ENCODE data around the gene ABLIM1.
"Not testable (repeated sequence)": the region's sequence is repeated elsewhere in the genome, so short reads cannot be mapped to it uniquely, and the experiment has no call there.

Gene ABLIM1

GRCh38 chr10:114658175-114658574, at the start of gene ABLIM1:
ABLIM1 (minus strand) TSS chr10:114658275; CDS start chr10:114658200, 75 bp downstream.
- no peak for DNase-seq

DNA sequence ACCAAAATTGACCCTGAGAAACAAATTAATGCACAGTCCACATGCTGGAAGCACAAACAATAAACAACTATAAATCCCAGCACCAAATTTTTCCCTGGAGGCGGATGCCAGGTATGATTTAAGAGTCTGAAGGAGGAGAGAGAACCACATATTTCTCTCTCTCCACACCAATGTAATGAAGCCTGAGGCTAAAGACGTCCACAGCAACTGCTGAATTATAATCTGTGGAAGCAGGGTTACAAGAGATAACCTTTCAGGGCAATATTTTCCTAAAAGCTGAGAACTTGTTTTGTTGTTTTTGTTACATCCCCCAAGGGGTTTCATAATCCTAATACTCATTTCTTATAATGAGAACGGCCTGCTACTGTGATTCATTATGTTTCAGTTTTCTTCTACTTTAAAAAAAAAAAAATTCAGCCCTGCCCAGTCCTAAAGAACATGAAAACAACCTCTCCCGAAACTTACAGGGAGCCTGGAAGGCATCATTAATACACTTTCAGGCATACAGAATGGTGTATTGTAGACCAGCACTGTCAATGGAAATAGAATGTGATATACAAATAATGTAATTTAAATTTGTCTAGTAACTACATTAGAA, 48.5 kb upstream of the ABLIM1 start:
- no peak for DNase-seq

- DNase-seq = no peak
Observed at GRCh38 chr10:114704679-114705078, 46.6 kb upstream of the ABLIM1 start.

- peak; percentile 44 for DNase-seq
Observed at GRCh38 chr10:114703377-114704107, 45.5 kb upstream of the ABLIM1 start.

DNA sequence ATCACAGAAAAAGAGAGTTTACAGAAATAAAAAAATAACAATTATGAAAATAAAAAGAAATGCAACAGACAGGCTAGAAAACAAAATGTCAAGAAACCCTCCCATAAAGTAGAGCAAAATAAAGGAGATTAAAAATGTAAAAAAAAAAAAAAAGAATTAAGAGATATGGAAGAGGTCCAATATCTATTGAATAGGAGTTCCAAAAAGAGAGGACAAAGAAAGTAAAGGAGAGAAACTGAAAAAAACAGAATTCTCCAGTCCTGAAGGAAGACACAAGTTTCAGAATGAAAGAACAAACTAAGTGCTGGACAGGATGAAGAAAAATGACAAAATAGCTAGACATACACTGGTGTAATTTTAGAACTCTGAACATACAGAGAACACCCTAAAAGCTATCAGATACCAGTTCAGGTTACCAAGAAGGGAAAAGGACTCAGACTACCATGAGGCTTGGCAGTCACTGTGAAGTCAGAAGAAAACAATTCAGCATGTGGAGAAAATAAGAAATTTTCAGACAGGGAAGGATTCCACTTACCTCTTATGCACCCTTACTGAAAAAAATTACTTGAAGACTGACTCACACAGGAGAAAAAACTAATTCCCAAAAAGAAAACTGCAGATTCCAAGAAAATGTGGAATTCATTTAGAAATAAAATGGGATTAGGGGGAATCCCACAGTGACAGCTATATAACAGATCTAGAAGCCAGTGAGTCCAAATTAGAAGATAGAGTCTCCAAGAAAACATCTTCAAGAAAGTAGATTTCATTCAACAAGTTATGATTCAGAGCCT, 40.4 kb upstream of the ABLIM1 start:
- DNase-seq = peak; percentile 22

GRCh38 chr10:114697061-114697598, 39.1 kb upstream of the ABLIM1 start:
- peak; percentile 43 for DNase-seq

- DNase-seq = not testable (repeated sequence)
Observed at GRCh38 chr10:114696301-114696700, 38.2 kb upstream of the ABLIM1 start.

GRCh38 chr10:114694752-114695151, 36.7 kb upstream of the ABLIM1 start:
- DNase-seq = no peak

DNA sequence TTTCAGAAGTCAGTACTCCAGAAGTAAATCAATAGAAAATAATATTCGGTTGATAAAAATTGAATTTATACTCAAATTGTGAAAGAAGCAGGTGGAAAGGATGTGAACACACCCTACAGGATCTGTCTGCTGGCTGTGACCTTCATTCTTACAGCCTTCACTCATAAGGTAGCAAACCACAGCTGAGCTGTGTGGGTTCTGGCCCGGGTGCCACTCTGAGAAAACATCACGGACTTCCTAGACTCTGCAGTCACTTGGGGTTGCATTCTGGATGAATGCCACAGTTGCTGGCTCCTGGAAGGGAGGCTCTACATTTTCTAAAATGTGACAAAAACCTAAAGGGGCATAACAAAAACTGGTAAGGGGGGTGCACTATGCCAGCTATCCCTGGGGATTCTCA, 36.0 kb upstream of the ABLIM1 start:
- no peak for DNase-seq

DNA sequence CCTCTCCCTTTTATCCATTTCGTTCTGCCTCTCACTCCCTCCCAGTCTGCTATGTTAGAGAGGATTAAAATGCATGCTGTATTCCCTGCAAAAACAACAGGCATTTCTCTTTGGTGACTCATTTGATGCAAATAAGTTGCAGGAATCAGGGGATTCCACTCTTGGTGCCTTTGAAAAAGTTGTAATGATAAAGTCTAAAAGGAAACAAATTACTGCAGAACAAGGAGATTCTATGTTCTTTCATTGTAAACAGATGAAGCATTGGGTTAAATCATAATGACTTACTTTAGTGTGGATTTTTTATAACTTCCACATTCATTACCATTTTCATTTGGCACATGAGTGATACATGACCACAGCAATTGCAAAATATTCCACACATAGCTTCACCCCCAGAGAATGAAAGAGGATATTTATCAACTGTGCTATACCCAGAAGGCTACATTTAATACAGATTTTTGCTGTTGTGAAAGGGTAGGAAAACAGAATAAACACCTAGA, 33.4 kb upstream of the ABLIM1 start:
- DNase-seq = peak; percentile 23

DNA sequence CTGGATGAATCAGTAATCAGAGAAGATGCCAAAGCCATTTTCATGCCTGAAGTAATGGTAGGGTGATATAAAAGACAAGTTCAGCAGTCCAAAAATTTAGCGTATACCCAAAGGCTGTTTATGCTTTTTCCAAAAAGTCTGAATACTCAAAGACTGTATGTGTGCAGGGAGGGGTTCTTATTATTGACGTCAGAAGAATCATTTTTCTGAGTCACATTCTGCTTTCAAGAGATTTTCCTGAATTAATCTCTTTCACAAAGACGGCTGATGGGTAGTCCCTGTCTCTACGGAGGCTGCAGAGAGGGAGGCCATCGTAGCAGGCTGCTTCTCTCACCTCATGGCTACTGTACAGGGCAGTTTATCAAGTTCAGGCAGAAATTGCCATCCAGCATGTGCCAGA, 30.7 kb upstream of the ABLIM1 start:
- DNase-seq = no peak

GRCh38 chr10:114687459-114687858, 29.4 kb upstream of the ABLIM1 start:
- DNase-seq = no peak

GRCh38 chr10:114686013-114686412, 27.9 kb upstream of the ABLIM1 start:
- no peak for DNase-seq

- no peak for DNase-seq
Observed at GRCh38 chr10:114685456-114685855, 27.4 kb upstream of the ABLIM1 start.

DNA sequence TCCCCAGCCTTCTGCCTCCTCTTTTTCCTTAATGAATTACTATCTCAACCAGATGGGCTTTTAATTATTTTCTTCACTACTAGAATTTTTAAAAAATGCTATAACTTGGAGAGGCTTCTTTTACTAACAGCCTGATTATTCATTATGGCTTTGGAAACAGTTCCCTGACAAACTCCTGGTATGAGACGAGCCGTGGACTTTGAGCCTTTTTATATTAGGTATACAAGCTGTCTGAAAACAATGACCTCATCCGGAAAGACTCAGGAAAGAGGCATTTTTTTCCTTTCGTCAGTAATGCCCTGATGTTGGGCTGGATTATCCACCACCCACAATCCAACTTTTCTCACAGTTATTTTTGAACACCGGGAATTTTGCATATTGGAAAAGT, 26.7 kb upstream of the ABLIM1 start:
- DNase-seq = peak; percentile 83

DNA sequence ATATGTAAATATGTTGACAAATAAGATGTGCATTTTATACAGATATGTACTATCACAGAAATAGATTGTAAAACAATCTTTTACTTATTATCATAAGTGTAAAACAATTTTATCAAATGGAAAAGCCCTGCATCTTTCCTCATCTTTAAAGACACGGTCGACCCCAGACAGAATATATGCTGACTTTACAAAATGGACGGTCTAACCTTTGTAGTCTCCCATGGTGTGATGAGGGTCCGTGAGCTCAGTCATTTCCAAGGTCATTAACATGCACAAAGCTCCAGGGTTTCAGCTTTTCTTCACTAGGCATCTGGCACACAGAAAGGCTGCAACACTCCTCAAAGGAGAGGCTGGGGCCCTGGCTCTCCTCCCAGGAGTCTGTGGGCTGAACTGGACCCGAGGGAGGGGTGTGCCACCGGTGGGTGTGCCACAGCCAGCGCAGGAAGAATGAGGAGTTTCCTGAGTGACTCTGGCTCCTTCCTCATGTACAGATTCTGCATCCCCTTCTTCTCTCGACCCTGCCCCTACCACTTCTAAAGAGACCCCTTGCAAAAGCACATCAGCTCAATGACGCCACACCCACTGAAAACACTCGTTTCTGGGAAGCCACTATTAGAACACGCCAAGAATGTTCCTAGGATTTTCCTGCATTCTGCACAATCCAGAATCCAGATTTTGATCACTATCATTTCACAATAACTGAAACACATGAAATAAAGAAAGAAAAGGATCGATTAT, 26.2 kb upstream of the ABLIM1 start:
- no peak for DNase-seq

DNA sequence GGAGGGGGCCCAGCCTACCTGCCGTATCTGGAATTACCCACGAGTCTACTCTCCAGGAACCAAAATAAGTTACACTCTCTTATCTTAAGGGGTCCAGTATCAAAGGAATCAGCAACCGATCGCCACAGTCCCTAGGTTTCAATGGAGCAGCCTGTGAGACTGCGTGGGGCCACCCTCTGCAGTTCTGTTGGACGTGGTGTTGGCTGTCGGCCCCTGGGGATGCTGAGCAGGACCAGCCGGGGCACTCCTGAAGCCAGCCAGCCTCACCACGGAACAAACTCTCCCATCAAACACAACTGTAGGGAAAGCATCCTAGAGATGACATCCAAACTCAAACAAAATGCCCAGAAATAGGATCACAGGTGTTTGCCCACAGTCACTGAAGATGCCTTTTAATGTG, 25.5 kb upstream of the ABLIM1 start:
- no peak for DNase-seq

- no peak for DNase-seq
Observed at GRCh38 chr10:114683162-114683561, 25.1 kb upstream of the ABLIM1 start.

- no peak for DNase-seq
Observed at GRCh38 chr10:114682532-114682931, 24.5 kb upstream of the ABLIM1 start.

GRCh38 chr10:114682121-114682520, 24.0 kb upstream of the ABLIM1 start:
- DNase-seq = no peak

GRCh38 chr10:114681542-114681941, 23.5 kb upstream of the ABLIM1 start:
- no peak for DNase-seq

DNA sequence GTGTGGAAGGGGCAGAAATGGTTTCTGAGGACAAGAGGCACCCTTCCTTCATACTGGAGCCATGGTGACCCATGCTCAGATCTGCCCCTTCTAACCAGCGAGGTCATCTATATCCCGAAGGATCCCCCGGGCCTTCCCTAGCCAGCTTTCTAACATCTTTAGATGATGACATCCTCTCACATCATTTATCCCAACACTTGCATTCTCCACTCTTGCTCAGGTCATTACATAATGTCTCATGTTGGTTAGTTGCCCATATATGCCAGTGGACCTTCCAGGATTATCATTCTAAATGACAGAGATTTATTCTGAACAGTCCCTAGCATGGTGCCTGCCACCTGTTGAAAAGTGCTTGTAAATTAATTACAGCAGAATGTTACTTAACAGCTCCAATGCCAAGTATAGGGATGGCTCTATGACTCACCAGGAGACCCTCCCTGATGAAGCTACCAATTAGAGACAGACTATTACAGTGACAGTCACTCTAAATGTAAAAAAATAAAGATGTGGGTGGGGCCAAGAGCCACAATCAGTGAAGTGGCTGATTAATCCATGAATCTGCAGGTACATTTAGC, 22.6 kb upstream of the ABLIM1 start:
- DNase-seq = no peak

Measured in kidney glomerular epithelial cell (primary cell).